GM12801 (cell line): ENCODE measurements around the gene GRM8.

Experiments used
- TF ChIP-seq, protein P1 (sequence below): IDR thresholded peaks from one replicate; pipeline ENCODE4 v1.5.1; 2011; ENCODE audit warnings: control low read depth; ENCODE audit not compliant: insufficient read length; ENCODE audit errors: extremely low read depth

The GRM8 gene

DNA sequence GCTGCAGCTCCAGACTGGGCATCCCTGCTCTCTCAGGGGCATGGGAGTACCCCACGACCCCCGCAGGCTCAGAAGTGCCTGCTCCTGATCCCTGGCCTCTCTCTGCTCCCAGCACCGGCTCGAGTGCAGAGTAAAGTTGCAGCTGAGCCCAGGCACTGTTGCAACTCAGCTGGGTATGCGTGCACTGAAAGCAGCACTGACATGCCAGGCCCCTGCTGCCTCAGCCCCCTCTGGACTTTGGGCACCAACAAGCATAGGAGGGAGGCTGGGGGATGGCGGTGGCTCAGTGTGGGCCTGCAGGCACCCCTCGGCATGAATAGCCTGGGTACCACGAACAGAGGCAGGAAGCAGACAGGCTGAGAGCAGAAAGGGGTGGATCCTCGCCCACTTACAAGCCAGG, 295.3 kb downstream of the GRM8 start:
- TF ChIP-seq, protein P1, sequence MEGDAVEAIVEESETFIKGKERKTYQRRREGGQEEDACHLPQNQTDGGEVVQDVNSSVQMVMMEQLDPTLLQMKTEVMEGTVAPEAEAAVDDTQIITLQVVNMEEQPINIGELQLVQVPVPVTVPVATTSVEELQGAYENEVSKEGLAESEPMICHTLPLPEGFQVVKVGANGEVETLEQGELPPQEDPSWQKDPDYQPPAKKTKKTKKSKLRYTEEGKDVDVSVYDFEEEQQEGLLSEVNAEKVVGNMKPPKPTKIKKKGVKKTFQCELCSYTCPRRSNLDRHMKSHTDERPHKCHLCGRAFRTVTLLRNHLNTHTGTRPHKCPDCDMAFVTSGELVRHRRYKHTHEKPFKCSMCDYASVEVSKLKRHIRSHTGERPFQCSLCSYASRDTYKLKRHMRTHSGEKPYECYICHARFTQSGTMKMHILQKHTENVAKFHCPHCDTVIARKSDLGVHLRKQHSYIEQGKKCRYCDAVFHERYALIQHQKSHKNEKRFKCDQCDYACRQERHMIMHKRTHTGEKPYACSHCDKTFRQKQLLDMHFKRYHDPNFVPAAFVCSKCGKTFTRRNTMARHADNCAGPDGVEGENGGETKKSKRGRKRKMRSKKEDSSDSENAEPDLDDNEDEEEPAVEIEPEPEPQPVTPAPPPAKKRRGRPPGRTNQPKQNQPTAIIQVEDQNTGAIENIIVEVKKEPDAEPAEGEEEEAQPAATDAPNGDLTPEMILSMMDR: no peak

DNA sequence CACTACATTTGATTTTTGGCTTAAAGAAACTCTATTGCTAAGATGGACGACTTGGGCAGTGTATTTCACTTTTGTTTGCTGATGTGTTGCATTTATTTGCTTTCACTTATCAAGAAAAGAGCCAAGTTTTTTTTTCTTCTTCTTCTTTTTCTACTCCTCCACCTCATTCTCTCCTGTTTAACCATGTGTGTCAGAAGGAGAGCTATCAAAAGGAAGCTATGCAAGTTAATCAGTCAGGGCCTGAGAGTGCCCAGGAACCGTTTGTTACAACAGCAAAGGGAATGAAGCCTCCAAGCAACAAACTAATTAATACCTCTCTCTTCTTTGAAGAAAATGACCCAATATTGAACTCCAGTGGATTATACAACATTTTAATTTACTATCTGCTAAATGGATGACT, 299.3 kb downstream of the GRM8 start:
- TF ChIP-seq, protein P1: no peak

DNA sequence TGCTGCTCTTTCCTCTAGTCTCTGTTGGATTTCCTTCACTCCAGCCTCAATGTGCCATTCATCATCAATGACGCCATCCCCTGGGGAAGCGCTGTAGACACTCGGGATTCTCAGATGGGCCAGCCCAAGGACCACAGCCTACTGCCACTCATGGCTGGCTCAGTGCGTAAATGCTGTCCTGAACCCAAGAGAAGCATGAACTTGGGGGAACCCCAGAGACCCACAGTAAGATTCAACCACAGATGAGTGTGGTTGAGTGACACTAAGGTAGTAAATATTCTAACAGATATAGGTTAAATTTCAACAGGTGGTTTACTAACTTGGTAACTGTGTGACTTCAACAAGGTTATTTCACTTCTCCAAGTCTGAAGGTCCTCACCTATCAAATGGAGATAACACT, 304.1 kb downstream of the GRM8 start:
- TF ChIP-seq, protein P1: no peak

DNA sequence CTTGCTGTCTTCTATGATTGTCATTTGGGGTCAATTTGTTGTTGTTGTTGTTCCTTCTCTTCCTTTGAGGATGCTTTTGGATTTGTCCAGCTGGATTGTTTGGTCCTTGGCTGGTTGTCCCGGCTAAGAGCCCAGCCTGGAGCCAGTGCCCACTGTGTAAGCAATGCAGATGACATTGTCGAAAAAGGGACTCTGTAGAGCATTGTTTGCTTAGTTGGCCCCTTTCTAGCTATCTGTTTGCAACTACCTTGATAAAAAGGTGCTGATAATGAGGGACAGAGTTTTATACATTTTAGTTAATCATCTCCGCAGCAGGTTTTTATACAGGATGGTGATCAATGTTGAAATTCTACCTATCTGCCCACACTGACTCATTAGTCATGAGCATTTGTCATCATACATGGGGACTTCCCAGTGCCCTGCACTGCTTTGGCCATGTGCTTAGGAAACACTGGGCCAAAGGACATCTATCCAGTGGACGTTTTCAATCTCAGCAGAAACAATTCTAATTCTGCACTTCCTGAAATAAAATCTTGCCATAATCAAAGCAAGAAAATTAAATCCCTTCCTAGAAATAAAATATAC, 311.9 kb downstream of the GRM8 start:
- TF ChIP-seq, protein P1: no peak

DNA sequence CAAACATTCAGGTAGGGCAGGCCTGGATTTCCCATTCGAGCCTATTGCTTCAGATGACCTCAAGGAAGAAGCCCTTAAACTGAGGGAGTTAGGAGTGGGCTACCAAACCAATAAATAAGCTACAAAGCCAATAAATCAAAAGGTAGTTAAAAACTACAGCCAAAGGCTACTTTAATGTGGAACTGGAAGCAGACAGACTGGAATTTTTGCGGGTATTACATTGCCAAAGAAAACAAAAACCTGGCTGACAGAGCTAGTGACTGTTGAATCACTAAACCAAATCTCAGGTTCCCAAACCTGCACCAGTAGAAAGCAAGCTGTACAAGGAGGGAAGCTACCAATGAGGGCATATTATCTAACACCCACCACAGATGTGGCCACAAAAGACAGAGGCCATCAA, 315.6 kb downstream of the GRM8 start:
- TF ChIP-seq, protein P1: no peak

DNA sequence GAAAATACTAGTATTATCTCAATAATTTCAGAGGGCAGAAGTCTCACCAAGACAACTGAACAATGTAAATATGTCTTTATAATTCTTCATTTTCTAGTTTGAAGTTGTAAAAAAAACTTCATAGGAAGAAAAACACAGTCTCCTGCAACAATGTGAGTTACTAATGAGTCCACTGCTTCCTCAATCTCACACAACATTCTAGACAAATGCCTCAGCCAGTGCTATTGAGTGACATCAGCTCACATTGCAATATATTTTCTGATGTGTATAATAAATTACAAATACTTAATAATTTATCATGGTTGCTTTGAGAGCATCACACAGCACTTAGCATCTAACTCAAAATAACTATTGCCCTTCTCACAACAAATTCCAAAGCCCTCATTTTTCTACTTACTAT, 321.2 kb downstream of the GRM8 start:
- TF ChIP-seq, protein P1: no peak

DNA sequence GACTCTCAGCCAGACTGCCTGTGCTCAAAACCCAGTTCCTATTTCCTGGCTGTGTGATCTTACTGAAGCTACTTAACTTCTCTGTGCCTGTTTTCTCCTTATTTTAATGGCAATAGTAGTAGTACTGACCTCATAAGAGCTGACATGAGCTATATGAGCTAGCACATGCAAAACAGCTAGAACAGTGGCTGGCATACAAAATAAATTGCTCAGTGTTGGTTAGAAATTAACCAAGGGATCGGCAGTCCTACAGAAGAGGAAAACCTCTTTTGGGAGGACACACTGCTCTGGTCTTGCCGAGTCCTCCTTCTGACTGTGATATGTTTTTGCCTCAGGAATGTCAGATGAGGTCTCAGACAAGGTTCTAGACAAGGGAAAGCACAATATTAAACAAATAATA, 322.6 kb downstream of the GRM8 start:
- TF ChIP-seq, protein P1: no peak
